HepG2 (cell line): Measurements from ENCODE around the gene TOE1. TPM values are rescaled to one million over a fixed set of nuclear protein-coding genes. Genes with fewer than 3 reads are reported as not detected.

ENCODE experiments used
- ATAC-seq: fragments of 200-7000 bp; cut with Tn5 transposase; 3 replicates; pipeline ENCODE4 v1.9.1; 2020; ENCODE audit warnings: mild to moderate bottlenecking, moderate library complexity
- Bru-seq: library from RNA; stranded (reverse); fragments of 400-500 nt; gene quantifications from one replicate; lab custom pipeline; 2021; lab: Mats Ljungman, UMichigan
- BruChase-seq, 2 experiments: library from RNA; stranded (reverse); fragments of 400-500 nt; gene quantifications; one replicate each; lab custom pipeline; 2021; lab: Mats Ljungman, UMichigan
- BruUV-seq: library from RNA; stranded (reverse); fragments of 400-500 nt; replicated peaks from 2 replicates; lab custom pipeline; 2021; lab: Mats Ljungman, UMichigan
- CTCF ChIA-PET: fragments of 300-600 bp; formaldehyde crosslinking; extraction: SDS; loops from one replicate; lab custom pipeline; 2021; ENCODE audit warnings: low total read pairs, inconsistent platforms, low intra/inter-chr PET ratio; lab: Yijun Ruan, JAX
- POLR2A ChIA-PET: fragments of 350-600 bp; sonication (Branson Sonifier 250); formaldehyde crosslinking; loops from one replicate; lab custom pipeline; 2020; ENCODE audit warnings: antibody characterized with exemption, inconsistent platforms; lab: Yijun Ruan, JAX
- DNase-seq: peaks from one replicate; pipeline ENCODE4 v3.0.0-alpha.2; 2015; ENCODE audit warnings: low spot score
- FAIRE-seq: peaks from 3 replicates; lab custom pipeline; 2011; peaks lifted over from hg19 to GRCh38; lab: Jason Lieb, UNC
- H2AFZ ChIP-seq: one replicate; pipeline ENCODE4 v1.6.1; 2011; ENCODE audit warnings: low read length, inconsistent platforms
- H3K27ac ChIP-seq: fragments of 300-600 bp; 3 replicates; pipeline ENCODE4 v1.8.0; 2011; ENCODE audit warnings: mixed run types, mild to moderate bottlenecking, mixed read lengths, low read length, inconsistent platforms; ENCODE audit not compliant: insufficient read depth; ENCODE audit errors: extremely low read length
- H3K27me3 ChIP-seq, 2 experiments: fragments of 200-600 bp in 1 of 2; 2 replicates in 1 of 2; 3 replicates in 1 of 2; pipeline versions ENCODE4 v1.6.0 to v1.8.0; 2011; ENCODE audit warnings: low read length in 2 of 2, mild to moderate bottlenecking in 2 of 2, moderate library complexity in 2 of 2, inconsistent platforms in 1 of 2; ENCODE audit not compliant: insufficient read depth in 2 of 2, control insufficient read depth in 1 of 2
- H3K36me3 ChIP-seq, 2 experiments: fragments of 200-600 bp in 1 of 2; replicated peaks in 1 of 2; 2 replicates in 1 of 2; 3 replicates in 1 of 2; pipeline versions ENCODE4 v1.5.1 to v1.8.0; 2011; ENCODE audit warnings: low read length in 2 of 2, inconsistent platforms in 1 of 2; ENCODE audit not compliant: insufficient read depth in 2 of 2, control insufficient read depth in 1 of 2
- H3K4me1 ChIP-seq: 2 replicates; pipeline ENCODE4 v1.5.1; 2012; ENCODE audit warnings: low read length, inconsistent platforms; ENCODE audit not compliant: insufficient read depth
- H3K4me2 ChIP-seq: 2 replicates; pipeline ENCODE4 v1.6.0; 2011; ENCODE audit warnings: low read depth, low read length, inconsistent platforms
- H3K4me3 ChIP-seq, 3 experiments: fragments of 200-600 bp in 1 of 3; sonication (generic), shearing (Covaris generic) in 1 of 3; replicated peaks in 1 of 3; 2 replicates each; pipeline ENCODE4 v1.5.1; 2011 to 2016; ENCODE audit warnings: low read length in 3 of 3, inconsistent platforms in 2 of 3, low read depth in 2 of 3, mild to moderate bottlenecking in 2 of 3, control low read depth in 1 of 3, mixed read lengths in 1 of 3; ENCODE audit not compliant: insufficient read depth in 1 of 3
- H3K79me2 ChIP-seq: one replicate; pipeline ENCODE4 v1.6.1; 2011; ENCODE audit warnings: low read length, inconsistent platforms; ENCODE audit not compliant: insufficient read depth
- H3K9ac ChIP-seq: 2 replicates; pipeline ENCODE4 v1.6.0; 2011; ENCODE audit warnings: mild to moderate bottlenecking, low read depth, low read length, inconsistent platforms; ENCODE audit not compliant: insufficient read depth
- H3K9me3 ChIP-seq: 2 replicates; pipeline ENCODE4 v1.5.1; 2012; ENCODE audit warnings: mild to moderate bottlenecking, low read length
- H4K20me1 ChIP-seq: 2 replicates; pipeline ENCODE4 v1.6.0; 2011; ENCODE audit warnings: inconsistent platforms, mild to moderate bottlenecking, low read length, moderate library complexity; ENCODE audit not compliant: insufficient read depth
- HIC2 ChIP-seq: sonication (generic); formaldehyde crosslinking; IDR thresholded peaks from 2 replicates; pipeline ENCODE4 v1.9.0; 2022; ENCODE audit warnings: low read depth, missing genetic modification reagents
- HIVEP1 ChIP-seq: sonication (generic); formaldehyde crosslinking; IDR thresholded peaks from 2 replicates; pipeline ENCODE4 v1.4.0; 2020; ENCODE audit warnings: mild to moderate bottlenecking, missing genetic modification reagents
- MBNL3 ChIP-seq: fragments of 250-450 bp; sonication (Bioruptor Pico); conservative IDR thresholded peaks from 2 replicates; pipeline ENCODE4 v1.8.0; 2022; ENCODE audit warnings: mild to moderate bottlenecking, inconsistent platforms
- PHB2 ChIP-seq: fragments of 450-650 bp; IDR thresholded peaks from 2 replicates; pipeline ENCODE4 v1.6.1; 2018; ENCODE audit not compliant: partially characterized antibody
- RARA ChIP-seq: IDR thresholded peaks from 2 replicates; pipeline ENCODE4 v1.6.1; 2016; ENCODE audit warnings: missing genetic modification reagents, missing compliant biosample characterization
- SMARCC2 ChIP-seq: fragments of 450-650 bp; IDR thresholded peaks from 2 replicates; pipeline ENCODE4 v1.6.1; 2017; ENCODE audit warnings: antibody characterized with exemption, mild to moderate bottlenecking
- TEAD2 ChIP-seq: sonication (generic); formaldehyde crosslinking; IDR thresholded peaks from 2 replicates; pipeline ENCODE4 v1.9.0; 2021; ENCODE audit warnings: missing genetic modification reagents
- ZFP62 ChIP-seq: sonication (generic); formaldehyde crosslinking; IDR thresholded peaks from 2 replicates; pipeline ENCODE4 v1.4.0; 2020; ENCODE audit warnings: missing genetic modification reagents
- ZFP90 ChIP-seq: sonication (generic); formaldehyde crosslinking; IDR thresholded peaks from 2 replicates; pipeline ENCODE4 v1.8.0; 2022; ENCODE audit warnings: missing genetic modification reagents, mild to moderate bottlenecking, inconsistent platforms, borderline replicate concordance
- ZNF431 ChIP-seq: sonication (generic); formaldehyde crosslinking; IDR thresholded peaks from 2 replicates; pipeline ENCODE4 v1.9.0; 2022; ENCODE audit warnings: missing genetic modification reagents, low read depth, mild to moderate bottlenecking, borderline replicate concordance
- ZZZ3 ChIP-seq: sonication (generic); formaldehyde crosslinking; IDR thresholded peaks from 2 replicates; pipeline ENCODE4 v1.4.0; 2020; ENCODE audit warnings: missing genetic modification reagents, mild to moderate bottlenecking, borderline replicate concordance
- WGBS: methylation state at CpG from one replicate; pipeline ENCODE4 v1.1.6; 2017; ENCODE audit warnings: low lambda C conversion rate; 5-methylcytosine and 5-hydroxymethylcytosine counted together
- in situ Hi-C: cut with HindIII; loops from 2 replicates; pipeline ENCODE4 v1.10.0; 2017; ENCODE audit warnings: low pct_unique_long_range_greater_than_20kb; ENCODE audit not compliant: extremely low pct_ligation_motif_present
- intact Hi-C: fragments of 100-400 bp; cut with micrococcal nuclease; formaldehyde crosslinking; loops from one replicate; pipeline ENCODE4 v1.10.0; 2022; ENCODE audit not compliant: unreplicated experiment
- long read RNA-seq, 2 experiments: library from RNA in 1 of 2; library from polyadenylated mRNA in 1 of 2; stranded (forward) in 1 of 2; unstranded in 1 of 2; transcript quantifications; one replicate each; pipeline ENCODE4 v2.0.0, GENCODE V29; 2019 to 2022
- polyA minus RNA-seq, 3 experiments: library from RNA; depleted of rRNA, polyadenylated mRNA; stranded (reverse); fragments of >200 nt; gene quantifications; 2 replicates each; pipeline ENCODE4 v1.2.3, GENCODE V29; 2011; ENCODE audit warnings: low replicate concordance in 1 of 3
- polyA plus RNA-seq, 8 experiments: library from polyadenylated mRNA; depleted of rRNA in 3 of 8; stranded (reverse) in 7 of 8; unstranded in 1 of 8; fragments of >200 nt; fragmentation: Illumina TruSeq in 4 of 8; extraction: Trizol in 4 of 8; gene quantifications; 2 replicates each; pipeline versions ENCODE4 v1.2.1 to v1.2.3, GENCODE V29; 2011 to 2016; ENCODE audit warnings: low read depth in 4 of 8, missing spikeins in 1 of 8, mixed read lengths in 1 of 8; ENCODE audit not compliant: insufficient read depth in 1 of 8
- total RNA-seq, 5 experiments: library from RNA; depleted of rRNA; stranded (reverse); fragments of >200 nt; fragmentation: Illumina TruSeq; extraction: Trizol; gene quantifications; 2 replicates each; pipeline ENCODE4 v1.2.3, GENCODE V29; 2016; ENCODE audit warnings: low read depth in 1 of 5
- TF ChIP-seq, protein P1 (sequence below): IDR thresholded peaks from 2 replicates; pipeline ENCODE4 v1.6.1; 2016; ENCODE audit warnings: low read depth
- TF ChIP-seq, protein P2 (sequence below): IDR thresholded peaks from 2 replicates; pipeline ENCODE4 v1.6.1; 2016; ENCODE audit warnings: control low read depth

Gene TOE1
- total RNA-seq (2016; rRNA removed; fragmentation: Illumina TruSeq; extraction: Trizol) (17.4 and 19.0 TPM in 2 replicates), polyA plus RNA-seq (2011; rRNA removed) (12.1 and 14.1 TPM in 2 replicates), polyA minus RNA-seq (2011; rRNA and poly(A)+ RNA removed; ENCODE audit: low replicate concordance) (26.7 and 78.7 TPM in 2 replicates), Bru-seq, nascent RNA (percentile 90 among the genes with signal in this experiment), BruChase-seq, experiment 1, labeled RNA remaining after a 6-hour chase (percentile 79 among the genes with signal in this experiment), BruChase-seq, experiment 2, labeled RNA remaining after a 2-hour chase (percentile 79 among the genes with signal in this experiment)
- total RNA-seq (2016; cell fraction: cytosol; rRNA removed; fragmentation: Illumina TruSeq; extraction: Trizol; ENCODE audit: low read depth): 6.1 and 6.9 TPM in 2 replicates
- total RNA-seq (2016; cell fraction: insoluble cytoplasmic fraction; rRNA removed; fragmentation: Illumina TruSeq; extraction: Trizol): 17.0 and 19.2 TPM in 2 replicates
- total RNA-seq (2016; cell fraction: membrane; rRNA removed; fragmentation: Illumina TruSeq; extraction: Trizol): 9.4 and 11.7 TPM in 2 replicates
- total RNA-seq (2016; cell fraction: nucleus; rRNA removed; fragmentation: Illumina TruSeq; extraction: Trizol): 18.1 and 21.7 TPM in 2 replicates
- polyA plus RNA-seq (2011; cell fraction: cytosol; rRNA removed): 13.3 and 16.7 TPM in 2 replicates
- polyA plus RNA-seq (2011; cell fraction: nucleus; rRNA removed): 24.4 and 29.6 TPM in 2 replicates
- polyA plus RNA-seq (2012): 5.6 and 7.9 TPM in 2 replicates
- 4.9 and 6.0 TPM in 2 replicates for polyA plus RNA-seq (2016; cell fraction: cytosol; fragmentation: Illumina TruSeq; extraction: Trizol; ENCODE audit: low read depth)
- 17.2 and 18.2 TPM in 2 replicates for polyA plus RNA-seq (2016; cell fraction: insoluble cytoplasmic fraction; fragmentation: Illumina TruSeq; extraction: Trizol; ENCODE audit: low read depth)
- polyA plus RNA-seq (2016; cell fraction: membrane; fragmentation: Illumina TruSeq; extraction: Trizol; ENCODE audit: low read depth): 7.3 and 8.1 TPM in 2 replicates
- polyA plus RNA-seq (2016; cell fraction: nucleus; fragmentation: Illumina TruSeq; extraction: Trizol; ENCODE audit: insufficient read depth, low read depth): 21.5 and 25.2 TPM in 2 replicates
- polyA minus RNA-seq (2011; cell fraction: cytosol; rRNA and poly(A)+ RNA removed): 6.8 and 11.4 TPM in 2 replicates
- polyA minus RNA-seq (2011; cell fraction: nucleus; rRNA and poly(A)+ RNA removed): 35.4 and 43.5 TPM in 2 replicates
- long read RNA-seq, experiment 1, transcript TOE1-201 (8 exons, 2,389 nt): major isoform, 10 of 22 reads
- long read RNA-seq, experiment 1, partial matches to known transcripts: 0 of 22 reads
- long read RNA-seq, experiment 1, other reads (novel, unspliced or antisense): 10 of 22 reads
- long read RNA-seq, experiment 2, transcript TOE1-201 (8 exons, 2,389 nt): major isoform, 9 of 27 reads
- long read RNA-seq, experiment 2, partial matches to known transcripts: 10 of 27 reads
- long read RNA-seq, experiment 2, other reads (novel, unspliced or antisense): 8 of 27 reads

DNA sequence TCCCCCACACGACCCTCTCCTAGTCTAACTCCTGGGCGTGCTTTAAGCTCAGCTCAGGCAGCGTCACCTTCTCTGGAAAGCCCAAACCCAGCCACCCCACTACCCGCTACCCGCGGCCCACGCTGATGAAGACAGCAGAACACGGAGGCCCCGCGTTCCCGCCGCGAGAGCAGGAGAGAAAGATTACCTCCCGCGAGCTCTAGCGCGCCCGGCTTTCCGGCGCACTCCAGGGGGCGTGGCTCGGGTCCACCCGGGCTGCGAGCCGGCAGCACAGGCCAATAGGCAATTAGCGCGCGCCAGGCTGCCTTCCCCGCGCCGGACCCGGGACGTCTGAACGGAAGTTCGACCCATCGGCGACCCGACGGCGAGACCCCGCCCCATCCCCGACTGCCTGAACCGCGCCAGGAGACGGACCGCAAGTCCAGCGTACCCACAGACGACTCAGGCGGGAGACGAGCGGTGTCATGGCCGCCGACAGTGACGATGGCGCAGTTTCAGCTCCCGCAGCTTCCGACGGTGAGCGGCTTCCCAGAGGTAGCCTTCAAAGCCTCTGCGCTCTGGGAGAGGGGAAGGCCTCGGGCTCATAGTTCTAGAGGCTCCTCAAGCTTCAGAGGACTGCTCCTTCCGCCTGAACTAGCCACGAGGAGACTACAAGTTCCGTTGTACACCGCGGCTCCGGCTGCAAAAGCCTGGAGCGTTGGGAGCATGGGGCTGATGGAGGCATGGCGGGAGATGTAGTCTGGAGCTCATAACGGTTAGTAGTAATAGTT is at the start of gene TOE1, which contains the start of gene MUTYH:
TSS of gene TOE1 (plus strand) at position 382 of the 770 bp plus-strand sequence. CDS start at position 465, 83 bp downstream.
TSS of gene MUTYH (minus strand) at position 652 of the 770 bp plus-strand sequence. CDS start 5,935 bp downstream, outside the sequence.
- Histone ChIP-seq H3K4me1 (peaks cover 59% of the 10 kb centered on the region), H3K79me2 (peaks cover 27% of the 10 kb centered on the region), H3K4me2 (peak within 1 kb of the TSS; percentile 88), H2AFZ (no peak within 1 kb of the TSS), H3K4me3 (peak within 1 kb of the TSS; percentile 68 to 83 (median 80)), H3K27me3 (no peaks in the 10 kb centered on the region; a peak in 1 of 5 replicates), H3K36me3 (peaks cover 14 to 36% of the 10 kb centered on the region in 2 experiments), H3K9me3 (no peaks in the 10 kb centered on the region), H3K27ac (peak within 1 kb of the TSS; percentile 91), H4K20me1 (no peaks in the 10 kb centered on the region), H3K9ac (peak within 1 kb of the TSS; percentile 87)
- ChIA-PET POLR2A (interaction anchor here (0.7 to 8.4 kb wide), 41 partner anchors 10 to 622 kb away, joined by 3 to 159 read pairs (median 5); partner anchors contain the start of genes AKR1A1, BTBD19, CCDC163 and EIF2B3), CTCF (no interaction called here)
- in situ Hi-C loops (no loop called here), intact Hi-C loops (loop anchor here (1.0 to 5.0 kb wide), 2 partner anchors 36 to 152 kb away; partner anchors contain the start of gene TESK2)
- ATAC-seq: peak; percentile 86
- no TSS peak for BruUV-seq
- FAIRE-seq: peak; percentile 23
- peak; percentile 87 for DNase-seq
- WGBS: 3% methylated on average over 18 of the region's 70 CpGs
- TF ChIP-seq ZFP90 (no peak), ZFP62 (CRISPR knock-in tag) (0 out of 2 replicates have a peak, but pooled peaks have one; percentile 49), ZZZ3 (CRISPR knock-in tag) (peak; percentile 17; the same call in 1 of the 2 replicates), RARA (CRISPR knock-in tag) (peak; percentile 57; the same call in 1 of the 2 replicates), MBNL3 (CRISPR knock-in tag) (no peak), HIC2 (no peak), SMARCC2 (no peak), PHB2 (no peak), TEAD2 (CRISPR knock-in tag) (no peak; the same call in 1 of the 2 replicates), ZNF431 (CRISPR knock-in tag) (peak; percentile 20; the same call in 1 of the 2 replicates), HIVEP1 (CRISPR knock-in tag) (peak; percentile 79; the same call in 1 of the 2 replicates)
- TF ChIP-seq, protein P1, sequence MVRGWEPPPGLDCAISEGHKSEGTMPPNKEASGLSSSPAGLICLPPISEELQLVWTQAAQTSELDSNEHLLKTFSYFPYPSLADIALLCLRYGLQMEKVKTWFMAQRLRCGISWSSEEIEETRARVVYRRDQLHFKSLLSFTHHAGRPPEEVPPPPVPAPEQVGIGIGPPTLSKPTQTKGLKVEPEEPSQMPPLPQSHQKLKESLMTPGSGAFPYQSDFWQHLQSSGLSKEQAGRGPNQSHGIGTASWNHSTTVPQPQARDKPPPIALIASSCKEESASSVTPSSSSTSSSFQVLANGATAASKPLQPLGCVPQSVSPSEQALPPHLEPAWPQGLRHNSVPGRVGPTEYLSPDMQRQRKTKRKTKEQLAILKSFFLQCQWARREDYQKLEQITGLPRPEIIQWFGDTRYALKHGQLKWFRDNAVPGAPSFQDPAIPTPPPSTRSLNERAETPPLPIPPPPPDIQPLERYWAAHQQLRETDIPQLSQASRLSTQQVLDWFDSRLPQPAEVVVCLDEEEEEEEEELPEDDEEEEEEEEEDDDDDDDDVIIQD (CRISPR knock-in tag): no peak
- TF ChIP-seq, protein P2, sequence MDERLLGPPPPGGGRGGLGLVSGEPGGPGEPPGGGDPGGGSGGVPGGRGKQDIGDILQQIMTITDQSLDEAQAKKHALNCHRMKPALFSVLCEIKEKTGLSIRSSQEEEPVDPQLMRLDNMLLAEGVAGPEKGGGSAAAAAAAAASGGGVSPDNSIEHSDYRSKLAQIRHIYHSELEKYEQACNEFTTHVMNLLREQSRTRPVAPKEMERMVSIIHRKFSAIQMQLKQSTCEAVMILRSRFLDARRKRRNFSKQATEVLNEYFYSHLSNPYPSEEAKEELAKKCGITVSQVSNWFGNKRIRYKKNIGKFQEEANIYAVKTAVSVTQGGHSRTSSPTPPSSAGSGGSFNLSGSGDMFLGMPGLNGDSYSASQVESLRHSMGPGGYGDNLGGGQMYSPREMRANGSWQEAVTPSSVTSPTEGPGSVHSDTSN (CRISPR knock-in tag): no peak
